DOHH2 (cell line): ENCODE data around the gene NAT8L.

ENCODE experiments used
- H3F3A ChIP-seq: fragments of 200-600 bp; sonication (generic), shearing (Covaris generic); 2 replicates; pipeline ENCODE4 v1.6.0; 2016; ENCODE audit warnings: antibody characterized with exemption, mild to moderate bottlenecking; ENCODE audit not compliant: control insufficient read depth, insufficient read depth
- H3K27ac ChIP-seq: fragments of 200-600 bp; sonication (generic); 2 replicates; pipeline ENCODE4 v1.5.1; 2014; ENCODE audit warnings: low read depth, mild to moderate bottlenecking, low read length, moderate library complexity
- H3K27me3 ChIP-seq: fragments of 200-600 bp; sonication (generic); 2 replicates; pipeline ENCODE4 v1.6.1; 2014; ENCODE audit warnings: mild to moderate bottlenecking, low read length, mixed read lengths; ENCODE audit not compliant: control insufficient read depth
- H3K36me3 ChIP-seq: fragments of 200-600 bp; sonication (generic); 2 replicates; pipeline ENCODE4 v1.6.1; 2014; ENCODE audit warnings: mild to moderate bottlenecking, low read length, moderate library complexity, mixed read lengths; ENCODE audit not compliant: control insufficient read depth
- H3K4me1 ChIP-seq: fragments of 200-600 bp; sonication (generic); 2 replicates; pipeline ENCODE4 v1.6.1; 2014; ENCODE audit warnings: mild to moderate bottlenecking, low read length, mixed read lengths; ENCODE audit not compliant: control insufficient read depth
- H3K4me2 ChIP-seq: fragments of 200-600 bp; sonication (generic); 2 replicates; pipeline ENCODE4 v1.6.0; 2014; ENCODE audit warnings: mild to moderate bottlenecking, low read length, moderate library complexity
- H3K4me3 ChIP-seq: fragments of 200-600 bp; sonication (generic); 2 replicates; pipeline ENCODE4 v1.5.1; 2014; ENCODE audit warnings: mild to moderate bottlenecking, low read length, mixed read lengths
- H3K79me2 ChIP-seq: fragments of 200-600 bp; sonication (generic); 2 replicates; pipeline ENCODE4 v1.6.1; 2014; ENCODE audit warnings: mild to moderate bottlenecking, low read length, mixed read lengths; ENCODE audit not compliant: control insufficient read depth
- H3K9me2 ChIP-seq: fragments of 200-600 bp; sonication (generic); replicated peaks from 2 replicates; pipeline ENCODE4 v1.6.1; 2014; ENCODE audit warnings: mild to moderate bottlenecking, low read length, mixed read lengths; ENCODE audit not compliant: control insufficient read depth
- H3K9me3 ChIP-seq: fragments of 200-600 bp; sonication (generic); 2 replicates; pipeline ENCODE4 v1.6.1; 2014; ENCODE audit warnings: antibody characterized with exemption, low read length, mixed read lengths; ENCODE audit not compliant: control insufficient read depth, insufficient read depth
- H4K20me1 ChIP-seq: fragments of 200-600 bp; sonication (generic); 2 replicates; pipeline ENCODE4 v1.6.0; 2014; ENCODE audit warnings: low read depth, mild to moderate bottlenecking, antibody characterized with exemption, low read length, moderate library complexity; ENCODE audit not compliant: control insufficient read depth, insufficient read depth
- EZH2phosphoT487 ChIP-seq: fragments of 200-600 bp; sonication (generic); IDR thresholded peaks from 2 replicates; pipeline ENCODE4 v1.6.1; 2017; ENCODE audit warnings: borderline replicate concordance, mild to moderate bottlenecking, antibody characterized with exemption, low read length, moderate library complexity, mixed read lengths
- TF ChIP-seq, protein P1 (sequence below): fragments of 200-600 bp; sonication (generic); IDR thresholded peaks from one replicate; pipeline ENCODE4 v1.5.1; 2014; ENCODE audit warnings: antibody characterized with exemption, mild to moderate bottlenecking, low read depth, low read length; ENCODE audit not compliant: poor library complexity, severe bottlenecking

The NAT8L gene

DNA sequence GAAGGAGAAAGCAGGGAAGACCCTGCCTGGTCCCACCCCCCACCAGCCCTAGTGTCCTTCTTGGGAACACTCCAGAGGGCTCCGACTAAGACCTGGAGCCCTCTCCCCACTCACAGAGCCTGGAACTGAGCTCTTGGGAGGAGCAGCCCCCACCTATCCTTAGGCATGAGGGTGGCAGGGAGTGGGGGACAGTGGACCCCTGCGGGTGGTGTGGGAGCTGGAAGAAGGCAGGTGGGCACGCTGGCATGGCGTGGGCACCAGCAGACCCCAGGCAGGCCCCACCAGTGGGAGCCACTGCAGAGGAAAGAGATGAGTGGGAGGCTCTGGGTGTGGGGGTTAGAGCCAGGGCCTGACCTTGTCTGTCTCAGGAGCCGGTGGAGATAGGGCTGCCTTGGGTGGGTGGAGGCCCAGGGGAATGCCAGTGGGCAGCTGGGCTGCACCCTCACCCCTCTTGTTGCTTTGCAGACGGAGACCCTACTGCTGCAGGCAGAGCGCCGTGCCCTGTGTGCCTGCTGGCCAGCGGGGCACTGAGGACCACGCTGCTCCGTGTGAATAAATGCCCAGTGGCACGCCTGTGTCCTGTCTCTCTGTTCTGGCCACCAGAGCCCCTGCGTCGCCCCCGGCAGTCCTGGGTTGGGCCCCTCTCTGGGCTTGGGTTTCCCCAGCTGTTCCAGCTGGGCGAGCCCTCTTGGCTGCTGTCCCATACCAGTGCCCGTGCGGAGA lies 15.6 kb upstream of the NAT8L start:
- Histone ChIP-seq H3K36me3 (no peaks in the 10 kb centered on the region), H4K20me1 (peaks cover 6% of the 10 kb centered on the region), H3K9me2 (no peaks in the 10 kb centered on the region), H3F3A (peaks cover 2% of the 10 kb centered on the region; the same call in 1 of the 2 replicates), H3K79me2 (no peaks in the 10 kb centered on the region; the same call in 1 of the 2 replicates), H3K4me2 (no peak overlapping the region), H3K4me1 (peaks cover 14% of the 10 kb centered on the region), H3K9me3 (no peaks in the 10 kb centered on the region), H3K4me3 (no peak overlapping the region), H3K27me3 (peaks cover 7% of the 10 kb centered on the region), H3K27ac (no peak overlapping the region)
- TF ChIP-seq EZH2phosphoT487 = no peak
- TF ChIP-seq, protein P1, sequence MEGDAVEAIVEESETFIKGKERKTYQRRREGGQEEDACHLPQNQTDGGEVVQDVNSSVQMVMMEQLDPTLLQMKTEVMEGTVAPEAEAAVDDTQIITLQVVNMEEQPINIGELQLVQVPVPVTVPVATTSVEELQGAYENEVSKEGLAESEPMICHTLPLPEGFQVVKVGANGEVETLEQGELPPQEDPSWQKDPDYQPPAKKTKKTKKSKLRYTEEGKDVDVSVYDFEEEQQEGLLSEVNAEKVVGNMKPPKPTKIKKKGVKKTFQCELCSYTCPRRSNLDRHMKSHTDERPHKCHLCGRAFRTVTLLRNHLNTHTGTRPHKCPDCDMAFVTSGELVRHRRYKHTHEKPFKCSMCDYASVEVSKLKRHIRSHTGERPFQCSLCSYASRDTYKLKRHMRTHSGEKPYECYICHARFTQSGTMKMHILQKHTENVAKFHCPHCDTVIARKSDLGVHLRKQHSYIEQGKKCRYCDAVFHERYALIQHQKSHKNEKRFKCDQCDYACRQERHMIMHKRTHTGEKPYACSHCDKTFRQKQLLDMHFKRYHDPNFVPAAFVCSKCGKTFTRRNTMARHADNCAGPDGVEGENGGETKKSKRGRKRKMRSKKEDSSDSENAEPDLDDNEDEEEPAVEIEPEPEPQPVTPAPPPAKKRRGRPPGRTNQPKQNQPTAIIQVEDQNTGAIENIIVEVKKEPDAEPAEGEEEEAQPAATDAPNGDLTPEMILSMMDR = no peak

DNA sequence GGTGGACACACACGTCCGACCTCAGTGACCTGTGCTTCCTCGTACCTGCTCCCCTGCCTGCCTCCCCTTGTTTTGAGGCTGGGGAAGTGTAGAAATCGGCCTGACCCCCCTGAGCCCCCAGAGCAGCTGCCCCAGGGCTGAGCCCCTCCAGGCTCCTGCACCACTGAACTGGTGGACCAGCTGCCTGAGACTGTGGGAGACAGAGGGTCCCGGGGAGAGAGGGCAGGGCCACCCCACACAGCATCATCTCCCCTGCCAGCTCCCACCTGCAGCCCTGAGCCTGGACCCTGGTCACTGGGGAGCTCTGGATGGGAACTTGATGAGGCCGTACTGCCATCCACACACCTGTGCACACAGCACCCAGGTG lies 15.0 kb upstream of the NAT8L start:
- Histone ChIP-seq H3K9me2 (no peaks in the 10 kb centered on the region), H3K4me3 (no peak overlapping the region), H3F3A (no peaks in the 10 kb centered on the region), H3K27me3 (peaks cover 7% of the 10 kb centered on the region), H3K79me2 (no peaks in the 10 kb centered on the region; the same call in 1 of the 2 replicates), H3K36me3 (no peaks in the 10 kb centered on the region), H3K27ac (no peak overlapping the region), H3K4me1 (peaks cover 14% of the 10 kb centered on the region), H3K9me3 (no peaks in the 10 kb centered on the region), H3K4me2 (no peak overlapping the region), H4K20me1 (peaks cover 6% of the 10 kb centered on the region)
- TF ChIP-seq, protein P1 = no peak
- TF ChIP-seq EZH2phosphoT487 = no peak

DNA sequence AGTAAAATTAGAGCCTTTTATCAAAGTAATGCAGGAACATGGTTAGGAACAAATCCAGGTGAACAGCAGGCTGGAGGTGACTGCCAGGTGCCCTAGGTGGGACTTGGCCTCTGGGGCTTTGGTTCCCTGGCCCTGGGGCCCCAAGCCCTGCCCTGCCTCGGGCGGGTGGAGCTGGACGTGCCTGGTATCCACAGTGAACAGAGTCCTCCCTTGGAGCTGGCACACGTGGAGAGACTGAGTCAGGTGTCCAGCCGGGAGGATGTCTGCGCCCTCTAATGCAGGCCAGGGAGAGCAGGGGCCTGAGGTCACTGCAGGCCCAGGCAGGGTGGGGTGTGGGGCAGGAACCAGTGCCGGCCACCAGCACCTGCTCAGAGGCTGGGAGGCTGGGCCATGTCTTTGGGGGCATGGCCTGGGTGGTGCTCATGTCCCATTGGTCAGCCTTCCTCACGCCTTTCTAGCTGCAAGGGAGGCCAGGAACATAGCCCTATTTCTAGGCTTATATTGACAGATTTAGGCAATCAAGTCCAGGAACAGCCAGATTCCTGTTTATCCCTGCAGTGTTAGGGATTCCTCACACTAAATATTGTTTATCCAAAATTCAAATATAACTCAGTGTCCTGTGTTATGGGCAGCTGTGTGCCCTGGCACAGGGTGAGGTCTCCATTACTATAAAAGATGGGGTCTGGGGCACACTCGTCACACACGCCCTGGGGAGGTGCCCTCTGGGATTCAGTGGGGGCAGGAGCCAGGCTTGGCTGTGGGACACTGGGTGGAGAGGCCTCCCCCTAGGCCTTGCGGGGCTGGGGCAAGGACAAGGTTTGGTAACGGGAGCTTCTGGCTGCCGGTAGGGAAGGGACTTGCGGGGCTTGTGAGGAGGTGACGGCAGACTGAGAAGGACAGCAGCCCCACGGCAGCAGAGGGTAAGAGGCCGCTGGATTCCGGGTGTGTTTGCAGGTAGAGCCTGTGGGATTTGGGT lies 14.3 kb upstream of the NAT8L start:
- Histone ChIP-seq H3F3A (no peaks in the 10 kb centered on the region), H3K79me2 (no peaks in the 10 kb centered on the region; the same call in 1 of the 2 replicates), H3K27ac (no peak overlapping the region), H4K20me1 (peaks cover 6% of the 10 kb centered on the region), H3K4me3 (no peak overlapping the region), H3K4me1 (peaks cover 14% of the 10 kb centered on the region), H3K9me3 (no peaks in the 10 kb centered on the region), H3K9me2 (no peaks in the 10 kb centered on the region), H3K36me3 (no peaks in the 10 kb centered on the region), H3K27me3 (peaks cover 7% of the 10 kb centered on the region), H3K4me2 (no peak overlapping the region)
- no peak for TF ChIP-seq EZH2phosphoT487
- TF ChIP-seq, protein P1 = no peak
